ENCODE measurements around the gene CARD6. TPM values are rescaled to one million over a fixed set of nuclear protein-coding genes. Genes with fewer than 3 reads are reported as not detected.

The CARD6 gene
- total RNA-seq, 3 donors from 2014 or later, result 16.1 to 25.8 (median 16.7) TPM

- intact Hi-C loops (cut with DNase I; ENCODE audit: low total_unique reads), result loop anchor here (2.0 kb wide), 1 partner anchor 33 kb away; no protein-coding TSS in a partner anchor
- Histone ChIP-seq H3K27ac (no peak overlapping the region), H3K27me3 (no peaks in the 10 kb centered on the region)
Observed at GRCh38 chr5:40829748-40830533, 11.2 kb upstream of the CARD6 start.

GRCh38 chr5:40831346-40832210 is 9.6 kb upstream of the CARD6 start:
- no peak overlapping the region for H3K27ac ChIP-seq
- H3K4me3 ChIP-seq, result no peak overlapping the region
- H3K9me3 ChIP-seq, result no peaks in the 10 kb centered on the region
- TF ChIP-seq POLR2A (IDR thresholded peaks at IDR 0.05) (no peak), POLR2AphosphoS5 (IDR thresholded peaks at IDR 0.05) (no peak)
- TF ChIP-seq, protein P1, sequence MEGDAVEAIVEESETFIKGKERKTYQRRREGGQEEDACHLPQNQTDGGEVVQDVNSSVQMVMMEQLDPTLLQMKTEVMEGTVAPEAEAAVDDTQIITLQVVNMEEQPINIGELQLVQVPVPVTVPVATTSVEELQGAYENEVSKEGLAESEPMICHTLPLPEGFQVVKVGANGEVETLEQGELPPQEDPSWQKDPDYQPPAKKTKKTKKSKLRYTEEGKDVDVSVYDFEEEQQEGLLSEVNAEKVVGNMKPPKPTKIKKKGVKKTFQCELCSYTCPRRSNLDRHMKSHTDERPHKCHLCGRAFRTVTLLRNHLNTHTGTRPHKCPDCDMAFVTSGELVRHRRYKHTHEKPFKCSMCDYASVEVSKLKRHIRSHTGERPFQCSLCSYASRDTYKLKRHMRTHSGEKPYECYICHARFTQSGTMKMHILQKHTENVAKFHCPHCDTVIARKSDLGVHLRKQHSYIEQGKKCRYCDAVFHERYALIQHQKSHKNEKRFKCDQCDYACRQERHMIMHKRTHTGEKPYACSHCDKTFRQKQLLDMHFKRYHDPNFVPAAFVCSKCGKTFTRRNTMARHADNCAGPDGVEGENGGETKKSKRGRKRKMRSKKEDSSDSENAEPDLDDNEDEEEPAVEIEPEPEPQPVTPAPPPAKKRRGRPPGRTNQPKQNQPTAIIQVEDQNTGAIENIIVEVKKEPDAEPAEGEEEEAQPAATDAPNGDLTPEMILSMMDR (IDR thresholded peaks at IDR 0.05), result no peak
- peaks cover 4% of the 10 kb centered on the region for H3K36me3 ChIP-seq
- DNase-seq (ENCODE audit: low spot score in 2 of 2), result no peak
- no peaks in the 10 kb centered on the region for H3K27me3 ChIP-seq
- peaks cover 0 to 8% of the 10 kb centered on the region in 2 donors for H3K4me1 ChIP-seq
- intact Hi-C loops (cut with DNase I; ENCODE audit: low total_unique reads), result no loop called here

More at GRCh38 chr5:40829748-40830533, 11.2 kb upstream of the CARD6 start:
- DNase-seq (ENCODE audit: low spot score in 2 of 2), result no peak
- Histone ChIP-seq H3K4me3 (no peak overlapping the region), H3K36me3 (peaks cover 4% of the 10 kb centered on the region), H3K9me3 (no peaks in the 10 kb centered on the region), H3K4me1 (peaks cover 0 to 8% of the 10 kb centered on the region in 2 donors)
- TF ChIP-seq POLR2A (IDR thresholded peaks at IDR 0.05) (no peak), POLR2AphosphoS5 (IDR thresholded peaks at IDR 0.05) (no peak)
- TF ChIP-seq, protein P1 (IDR thresholded peaks at IDR 0.05), result no peak

DNA sequence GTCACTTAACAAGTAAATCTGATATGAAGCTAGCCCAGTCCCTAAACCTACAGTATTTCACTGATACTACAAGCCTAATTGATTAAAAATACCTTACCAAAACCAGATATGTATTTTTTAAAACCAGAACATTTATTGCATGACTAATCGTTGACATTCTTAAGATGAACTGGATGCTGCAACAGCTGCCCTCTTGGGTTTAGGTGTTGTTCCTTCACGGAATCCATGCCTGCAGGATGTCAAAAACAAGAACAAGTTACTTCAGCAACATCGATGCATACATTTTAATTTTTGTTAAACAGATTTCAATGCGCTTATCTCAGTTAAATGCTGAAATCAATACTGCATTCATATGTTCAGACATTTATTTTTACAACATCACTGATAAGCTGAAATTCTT is 8.8 kb upstream of the CARD6 start:
- H3K36me3 ChIP-seq, result peaks cover 4% of the 10 kb centered on the region
- intact Hi-C loops (cut with DNase I; ENCODE audit: low total_unique reads), result no loop called here
- no peak overlapping the region for H3K4me3 ChIP-seq

GRCh38 chr5:40833712-40834229 is 7.4 kb upstream of the CARD6 start:
- peak overlapping the region; percentile 74 to 88 (median 75) for H3K4me3 ChIP-seq
- peaks cover 0 to 8% of the 10 kb centered on the region in 2 donors for H3K4me1 ChIP-seq
- intact Hi-C loops (cut with DNase I; ENCODE audit: low total_unique reads), result no loop called here
- no peaks in the 10 kb centered on the region for H3K36me3 ChIP-seq
- no peaks in the 10 kb centered on the region for H3K27me3 ChIP-seq
- H3K27ac ChIP-seq, result peak overlapping the region; percentile 97 to 99
- no peak for TF ChIP-seq POLR2A (IDR thresholded peaks at IDR 0.05)
- TF ChIP-seq, protein P1 (IDR thresholded peaks at IDR 0.05), result no peak
- TF ChIP-seq POLR2AphosphoS5 (IDR thresholded peaks at IDR 0.05), result no peak
- DNase-seq (ENCODE audit: low spot score in 2 of 2), result no peak
- no peaks in the 10 kb centered on the region for H3K9me3 ChIP-seq

More for the DNA sequence above, 8.8 kb upstream of the CARD6 start:
- no peaks in the 10 kb centered on the region for H3K9me3 ChIP-seq
- no peak for TF ChIP-seq POLR2A (IDR thresholded peaks at IDR 0.05)
- TF ChIP-seq, protein P1 (IDR thresholded peaks at IDR 0.05), result no peak
- TF ChIP-seq POLR2AphosphoS5 (IDR thresholded peaks at IDR 0.05), result no peak
- DNase-seq (ENCODE audit: low spot score in 2 of 2), result no peak
- no peak overlapping the region for H3K27ac ChIP-seq
- H3K27me3 ChIP-seq, result no peaks in the 10 kb centered on the region
- H3K4me1 ChIP-seq, result peaks cover 0 to 8% of the 10 kb centered on the region in 2 donors

Data from breast epithelium (tissue), 4 donors.